Measurements from ENCODE around the gene TTC28.

TTC28 gene

DNA sequence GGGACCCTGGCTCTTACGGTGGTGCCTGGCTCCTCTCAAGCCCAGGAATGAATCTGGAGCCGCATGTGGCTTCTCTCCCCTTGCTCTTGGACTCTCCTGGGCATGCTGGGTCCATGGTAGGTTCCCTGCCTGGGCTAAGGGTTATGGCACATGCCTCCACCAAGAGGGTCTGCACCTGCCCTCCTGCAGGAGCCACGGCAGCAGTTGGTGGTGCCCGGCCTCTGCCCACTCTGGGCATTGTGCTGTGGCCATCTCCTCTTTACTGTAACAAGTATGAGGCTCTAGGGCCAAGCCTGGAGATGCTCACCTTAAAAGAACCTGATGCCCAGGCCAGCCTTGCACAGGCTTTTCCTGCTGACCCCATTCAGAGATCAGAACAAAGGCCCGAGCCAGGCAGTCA, 656.6 kb downstream of the TTC28 start:
- Histone ChIP-seq H3K9ac (ENCODE audit: low read length) (no peak overlapping the region), H3K27ac (ENCODE audit: low read depth, low read length) (no peak overlapping the region), H3K9me2 (replicated peaks; ENCODE audit: insufficient read depth, low read length) (no peaks in the 10 kb centered on the region), H4K20me1 (ENCODE audit: low read depth, low read length) (no peaks in the 10 kb centered on the region), H3K9me3 (ENCODE audit: insufficient read depth, low read length) (no peaks in the 10 kb centered on the region), H3F3A (ENCODE audit: insufficient read depth) (no peaks in the 10 kb centered on the region), H3K27me3 (ENCODE audit: low read length) (no peaks in the 10 kb centered on the region), H3K36me3 (ENCODE audit: low read length) (no peaks in the 10 kb centered on the region), H3K4me2 (ENCODE audit: low read depth, low read length, poor library complexity, severe bottlenecking) (no peak overlapping the region), H3K4me3 (ENCODE audit: insufficient read depth, low read length, poor library complexity, severe bottlenecking) (no peak overlapping the region), H3K79me2 (ENCODE audit: insufficient read depth, low read length) (no peaks in the 10 kb centered on the region), H2AFZ (ENCODE audit: low read depth, low read length, severe bottlenecking) (no peak overlapping the region)
- TF ChIP-seq, protein P1, sequence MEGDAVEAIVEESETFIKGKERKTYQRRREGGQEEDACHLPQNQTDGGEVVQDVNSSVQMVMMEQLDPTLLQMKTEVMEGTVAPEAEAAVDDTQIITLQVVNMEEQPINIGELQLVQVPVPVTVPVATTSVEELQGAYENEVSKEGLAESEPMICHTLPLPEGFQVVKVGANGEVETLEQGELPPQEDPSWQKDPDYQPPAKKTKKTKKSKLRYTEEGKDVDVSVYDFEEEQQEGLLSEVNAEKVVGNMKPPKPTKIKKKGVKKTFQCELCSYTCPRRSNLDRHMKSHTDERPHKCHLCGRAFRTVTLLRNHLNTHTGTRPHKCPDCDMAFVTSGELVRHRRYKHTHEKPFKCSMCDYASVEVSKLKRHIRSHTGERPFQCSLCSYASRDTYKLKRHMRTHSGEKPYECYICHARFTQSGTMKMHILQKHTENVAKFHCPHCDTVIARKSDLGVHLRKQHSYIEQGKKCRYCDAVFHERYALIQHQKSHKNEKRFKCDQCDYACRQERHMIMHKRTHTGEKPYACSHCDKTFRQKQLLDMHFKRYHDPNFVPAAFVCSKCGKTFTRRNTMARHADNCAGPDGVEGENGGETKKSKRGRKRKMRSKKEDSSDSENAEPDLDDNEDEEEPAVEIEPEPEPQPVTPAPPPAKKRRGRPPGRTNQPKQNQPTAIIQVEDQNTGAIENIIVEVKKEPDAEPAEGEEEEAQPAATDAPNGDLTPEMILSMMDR (IDR thresholded peaks at IDR 0.05; ENCODE audit: insufficient read depth, low read length, poor library complexity, severe bottlenecking) = no peak
- TF ChIP-seq EZH2phosphoT487 (conservative IDR thresholded peaks at IDR 0.05; ENCODE audit: low read length) = no peak

DNA sequence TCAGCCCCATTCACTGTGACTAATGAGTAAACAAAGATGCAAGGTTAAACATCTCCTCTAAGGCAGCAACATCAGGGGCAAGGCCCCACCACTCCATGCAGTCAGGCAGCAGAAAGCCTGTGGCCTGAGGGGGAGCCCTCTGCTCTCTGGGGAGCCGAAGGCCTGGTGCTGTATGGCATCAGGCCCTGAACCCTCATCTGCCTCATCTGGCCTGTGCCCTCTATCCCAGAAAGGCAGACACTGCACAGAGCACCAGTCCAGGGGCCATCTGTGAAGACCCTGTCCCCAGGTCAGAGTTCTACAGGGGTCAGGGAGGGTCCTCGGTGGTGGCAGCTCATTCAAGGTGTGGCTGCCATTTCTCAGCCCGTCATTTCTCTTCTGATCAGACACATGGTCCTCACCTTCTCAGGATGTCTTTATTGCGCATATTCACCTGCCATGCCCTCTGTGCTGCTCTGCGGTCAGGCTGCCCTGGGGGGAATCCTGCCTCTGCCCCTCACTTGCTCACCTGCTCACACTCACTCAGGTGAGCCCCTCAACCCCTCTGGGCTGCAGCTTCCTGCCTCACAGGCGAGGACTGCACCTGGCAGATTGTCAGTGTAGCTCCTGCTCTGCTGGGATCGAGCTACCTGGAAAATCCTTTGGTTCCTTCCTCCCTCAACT, 657.5 kb downstream of the TTC28 start:
- Histone ChIP-seq H2AFZ (ENCODE audit: low read depth, low read length, severe bottlenecking) (no peak overlapping the region), H3K27me3 (ENCODE audit: low read length) (no peaks in the 10 kb centered on the region), H3K9me3 (ENCODE audit: insufficient read depth, low read length) (no peaks in the 10 kb centered on the region), H3K27ac (ENCODE audit: low read depth, low read length) (no peak overlapping the region), H3K9ac (ENCODE audit: low read length) (no peak overlapping the region), H4K20me1 (ENCODE audit: low read depth, low read length) (no peaks in the 10 kb centered on the region), H3F3A (ENCODE audit: insufficient read depth) (no peaks in the 10 kb centered on the region), H3K4me2 (ENCODE audit: low read depth, low read length, poor library complexity, severe bottlenecking) (no peak overlapping the region), H3K79me2 (ENCODE audit: insufficient read depth, low read length) (no peaks in the 10 kb centered on the region), H3K9me2 (replicated peaks; ENCODE audit: insufficient read depth, low read length) (no peaks in the 10 kb centered on the region), H3K36me3 (ENCODE audit: low read length) (no peaks in the 10 kb centered on the region), H3K4me3 (ENCODE audit: insufficient read depth, low read length, poor library complexity, severe bottlenecking) (no peak overlapping the region)
- TF ChIP-seq, protein P1 (IDR thresholded peaks at IDR 0.05; ENCODE audit: insufficient read depth, low read length, poor library complexity, severe bottlenecking) = no peak
- TF ChIP-seq EZH2phosphoT487 (conservative IDR thresholded peaks at IDR 0.05; ENCODE audit: low read length) = no peak

DNA sequence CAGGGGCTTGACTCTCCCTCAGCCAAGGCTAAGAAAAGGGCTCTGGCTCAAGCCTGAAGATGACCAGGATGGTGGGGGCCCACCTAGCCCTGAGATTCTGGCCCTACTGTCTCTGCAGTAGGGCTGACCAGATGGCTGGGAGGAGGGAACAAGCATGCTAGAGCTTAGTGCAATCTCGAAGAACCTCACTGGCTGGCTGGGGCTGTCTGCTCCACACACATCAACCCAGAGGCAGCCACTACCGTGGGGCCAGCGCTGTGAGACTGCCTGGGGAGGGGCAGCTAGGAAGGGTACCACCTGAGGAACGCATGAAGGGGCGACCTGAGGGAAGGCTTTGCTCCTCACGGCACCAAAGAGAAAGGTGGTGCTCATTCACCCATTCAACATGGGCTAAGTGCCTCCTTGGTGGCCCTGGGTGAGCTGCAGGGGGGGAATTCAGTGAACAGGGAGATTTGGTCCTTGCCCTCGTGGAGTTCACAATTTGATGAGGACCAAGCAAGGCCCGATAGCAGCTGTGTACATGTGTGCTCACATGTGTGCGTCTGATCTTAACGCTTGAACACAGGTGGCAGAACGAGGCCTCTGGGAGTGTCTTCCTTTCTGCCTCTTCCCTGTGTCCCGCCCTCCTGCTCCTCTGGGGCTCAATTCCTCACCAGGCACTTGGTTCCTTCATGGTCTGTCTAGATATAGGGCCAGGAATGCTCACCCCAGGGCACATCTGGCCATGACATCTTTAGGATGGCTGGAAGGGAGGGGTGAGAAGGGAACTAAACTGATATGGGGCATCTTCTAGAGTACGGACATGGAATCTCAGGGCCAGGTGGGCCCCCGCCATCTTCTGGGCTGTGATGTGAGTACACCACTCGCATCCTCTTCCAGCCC, 658.3 kb downstream of the TTC28 start:
- H3K27me3 ChIP-seq (ENCODE audit: low read length) = no peaks in the 10 kb centered on the region
- no peaks in the 10 kb centered on the region for H3K36me3 ChIP-seq (ENCODE audit: low read length)
- TF ChIP-seq, protein P1 (IDR thresholded peaks at IDR 0.05; ENCODE audit: insufficient read depth, low read length, poor library complexity, severe bottlenecking) = no peak
- TF ChIP-seq EZH2phosphoT487 (conservative IDR thresholded peaks at IDR 0.05; ENCODE audit: low read length) = no peak
- H3K9me2 ChIP-seq (replicated peaks; ENCODE audit: insufficient read depth, low read length) = no peaks in the 10 kb centered on the region
- H3K9ac ChIP-seq (ENCODE audit: low read length) = no peak overlapping the region
- H3K79me2 ChIP-seq (ENCODE audit: insufficient read depth, low read length) = no peaks in the 10 kb centered on the region
- no peak overlapping the region for H3K27ac ChIP-seq (ENCODE audit: low read depth, low read length)
- no peaks in the 10 kb centered on the region for H3F3A ChIP-seq (ENCODE audit: insufficient read depth)
- no peaks in the 10 kb centered on the region for H4K20me1 ChIP-seq (ENCODE audit: low read depth, low read length)
- no peaks in the 10 kb centered on the region for H3K9me3 ChIP-seq (ENCODE audit: insufficient read depth, low read length)
- no peak overlapping the region for H2AFZ ChIP-seq (ENCODE audit: low read depth, low read length, severe bottlenecking)
- no peak overlapping the region for H3K4me2 ChIP-seq (ENCODE audit: low read depth, low read length, poor library complexity, severe bottlenecking)
- H3K4me3 ChIP-seq (ENCODE audit: insufficient read depth, low read length, poor library complexity, severe bottlenecking) = no peak overlapping the region

Data from SU-DHL-6 (cell line).